C4-2B (cell line): ENCODE measurements around the gene MYL7.

ENCODE experiments used
- CTCF ChIP-seq: fragments of 450-650 bp; conservative IDR thresholded peaks from 2 replicates; pipeline ENCODE4 v1.5.1; 2017; ENCODE audit warnings: mild to moderate bottlenecking
- ZFX ChIP-seq: fragments of 450-650 bp; IDR thresholded peaks from 2 replicates; pipeline ENCODE4 v1.6.1; 2017

- TF ChIP-seq CTCF (no peak), ZFX (no peak)
Observed at GRCh38 chr7:44119829-44120380, 21.2 kb downstream of the MYL7 start.
